Stimulated activated CD8-positive, alpha-beta memory T cell treated with anti-CD3 and anti-CD28 coated beads, Interleukin-15, amount 100 ng/mL, for 1 hour (primary cell): ENCODE results near the gene ACSF3.
"Not testable (repeated sequence)": the region's sequence is repeated elsewhere in the genome, so short reads cannot be mapped to it uniquely, and the experiment has no call there.

Experiments
- DNase-seq: peaks from one replicate; pipeline ENCODE4 v3.0.0-alpha.2; 2020; ENCODE audit warnings: low read depth

The ACSF3 gene

DNA sequence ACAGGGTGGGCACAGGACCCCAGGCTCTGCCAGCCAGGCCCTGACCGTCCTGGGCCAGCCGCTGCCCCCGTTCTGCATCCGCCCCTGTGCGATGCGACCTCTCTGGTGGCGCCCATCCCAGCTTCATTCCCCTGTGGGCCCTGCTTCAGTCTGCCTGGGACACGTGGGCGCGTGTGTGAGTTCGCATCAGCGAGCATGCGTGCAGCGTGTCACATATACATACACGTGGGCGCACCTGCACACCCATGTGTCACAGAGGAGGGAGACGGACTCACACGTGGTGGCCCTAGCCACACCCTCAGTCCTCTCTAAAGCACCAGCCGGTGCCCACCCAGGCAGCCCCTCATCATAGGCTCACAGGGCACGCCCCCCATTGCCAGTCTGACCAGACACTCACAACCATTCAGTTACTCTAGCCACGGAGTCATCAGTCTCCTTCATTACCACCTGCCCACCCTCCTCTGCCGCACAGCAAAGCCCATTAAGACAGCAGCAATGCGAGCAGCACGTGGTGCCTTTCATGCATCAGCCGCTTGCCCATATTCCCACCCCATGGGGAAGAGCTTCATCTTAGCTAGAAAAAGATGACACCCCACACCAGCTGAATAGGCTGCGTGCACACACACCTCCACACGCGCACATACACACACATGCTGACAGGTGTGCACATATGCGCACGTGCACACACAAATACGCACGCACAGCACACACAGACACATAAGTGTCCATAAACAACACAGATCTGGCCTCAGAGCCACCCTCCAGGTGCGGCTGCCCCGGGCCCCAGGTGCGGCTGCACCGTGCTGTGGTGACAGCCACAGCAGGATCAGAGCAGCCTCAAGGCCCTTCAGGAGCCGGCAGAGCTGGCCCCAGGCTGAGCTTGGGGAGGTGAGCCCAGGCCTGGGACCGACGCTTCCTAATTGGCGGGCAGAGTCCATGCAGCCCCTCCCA, 68.4 kb downstream of the ACSF3 start:
- no peak for DNase-seq

DNA sequence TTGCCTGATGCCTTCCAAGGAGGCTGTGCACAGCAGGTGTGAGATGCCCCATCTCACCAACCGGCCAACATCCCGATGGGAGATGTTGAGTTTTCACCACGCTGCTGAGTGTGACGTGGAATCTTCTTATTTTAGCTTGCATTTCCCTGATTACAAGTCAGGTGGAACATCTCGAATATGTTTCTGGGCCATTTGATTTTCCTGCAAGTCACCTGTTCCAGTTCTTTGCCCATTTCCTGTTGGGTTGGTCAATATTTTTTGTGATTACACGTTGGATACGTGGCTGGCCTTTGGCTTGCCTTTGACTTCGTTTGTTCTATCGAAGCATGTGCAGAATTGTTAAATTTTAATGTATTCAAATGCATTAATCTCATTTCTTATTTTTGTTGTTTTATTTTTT, 69.6 kb downstream of the ACSF3 start:
- DNase-seq, result no peak

DNA sequence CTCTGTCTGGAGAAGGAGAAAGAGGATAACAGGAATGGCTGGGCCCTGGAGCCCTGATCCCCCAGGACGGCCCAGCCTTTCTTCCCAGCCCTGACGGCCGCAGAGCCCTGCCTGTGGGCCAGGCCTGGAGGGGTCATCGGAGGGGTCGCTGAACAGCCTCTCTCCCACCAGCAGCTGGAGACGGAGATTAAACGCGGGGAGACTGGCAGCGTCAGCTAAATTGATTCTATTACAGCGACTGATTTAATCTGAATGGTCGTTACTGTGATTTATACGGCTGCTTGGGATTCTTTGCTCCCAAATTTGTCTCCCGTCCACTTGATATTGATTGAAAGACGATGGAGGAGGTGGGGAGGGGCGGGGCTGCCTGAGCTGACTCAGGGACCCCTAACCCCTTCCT, 70.8 kb downstream of the ACSF3 start:
- DNase-seq, result no peak

DNA sequence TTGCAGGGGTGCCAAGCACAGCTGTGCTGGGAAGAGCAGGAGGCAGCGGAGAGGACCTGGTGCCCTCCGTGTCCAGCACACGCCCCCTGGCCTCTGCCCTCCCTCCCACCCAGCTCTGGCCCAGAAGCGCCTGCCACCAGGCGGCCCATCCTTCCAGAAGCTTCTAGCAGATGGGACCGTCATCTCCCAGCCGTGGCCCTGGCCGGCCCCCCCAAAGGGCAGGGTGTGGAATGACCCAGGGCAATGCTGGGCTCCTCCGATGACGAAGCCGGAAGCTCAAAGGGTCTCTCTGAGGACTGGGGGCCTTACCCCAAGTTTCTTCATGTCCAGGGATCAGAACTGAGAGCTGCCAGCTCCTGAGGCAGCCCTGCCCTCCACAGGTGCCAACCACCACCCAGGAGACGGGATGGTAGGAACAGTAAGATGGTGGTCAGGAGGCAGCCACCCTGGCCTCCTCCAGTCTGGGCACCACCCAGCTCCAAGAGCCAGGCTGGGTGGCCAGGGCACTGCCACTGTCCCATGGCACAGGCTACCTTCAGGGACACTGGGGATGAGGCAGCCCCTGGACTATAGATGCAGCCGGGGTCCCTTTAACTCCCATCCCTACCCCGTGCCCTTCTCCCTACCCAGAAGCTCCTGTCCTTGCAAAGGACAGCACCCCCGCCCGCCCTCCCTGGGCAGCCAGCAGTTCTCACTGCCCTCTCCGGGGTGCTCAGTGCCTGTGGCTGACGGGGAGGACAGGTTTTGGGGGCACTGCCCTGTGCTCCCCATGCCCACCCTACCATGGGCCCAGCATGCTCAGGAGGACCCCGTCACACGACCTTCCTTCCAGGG, 71.4 kb downstream of the ACSF3 start:
- no peak for DNase-seq

DNA sequence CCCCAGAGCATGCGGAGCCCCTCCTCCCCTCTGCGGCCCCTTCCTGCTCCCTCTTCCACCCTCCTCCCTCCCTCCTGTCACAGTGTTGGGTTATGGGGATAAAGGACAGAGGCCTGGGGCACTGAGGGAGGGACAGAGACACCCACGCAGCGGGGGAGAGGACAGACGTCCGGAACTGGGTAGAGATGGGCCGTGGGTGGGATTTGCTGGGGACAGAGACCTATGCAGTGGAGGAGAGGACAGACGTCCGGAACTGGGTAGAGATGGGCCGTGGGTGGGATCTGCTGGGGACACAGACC, 72.0 kb downstream of the ACSF3 start:
- DNase-seq, result not testable (repeated sequence)

DNA sequence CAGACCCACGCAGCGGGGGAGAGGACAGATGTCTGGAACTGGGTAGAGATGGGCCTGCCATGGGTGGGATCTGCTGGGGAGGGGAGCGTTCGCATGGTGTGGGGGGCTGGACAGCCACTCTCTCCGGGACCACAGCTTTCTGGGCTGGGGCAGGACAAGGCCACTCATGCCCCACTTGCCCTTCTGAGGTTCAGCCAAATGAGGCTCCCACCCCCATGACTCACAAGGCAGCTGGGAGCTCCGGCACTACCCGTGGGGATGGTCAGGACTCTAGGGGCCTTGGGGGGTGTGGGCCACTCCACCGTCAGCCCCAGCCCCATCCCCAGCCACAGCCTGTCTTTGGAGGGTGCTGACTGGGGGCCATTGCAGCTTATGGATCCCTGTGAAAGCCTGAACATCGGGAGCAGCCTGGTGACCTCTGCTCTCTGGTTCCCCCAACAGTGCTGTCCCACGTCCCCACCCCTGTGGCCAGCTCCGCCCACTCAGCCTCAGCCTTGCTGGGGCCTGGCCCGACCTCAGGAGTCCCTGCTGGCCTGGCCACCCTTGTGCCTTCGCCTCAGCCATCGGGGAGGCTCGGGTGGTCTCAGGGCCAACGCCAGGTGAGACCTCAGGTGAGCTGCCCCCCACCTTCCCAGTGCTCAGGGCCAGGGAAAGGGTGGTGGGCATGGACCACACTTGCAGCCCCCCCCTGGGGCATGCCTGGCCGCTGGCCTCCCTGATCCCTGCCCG, 73.2 kb downstream of the ACSF3 start:
- DNase-seq, result no peak

DNA sequence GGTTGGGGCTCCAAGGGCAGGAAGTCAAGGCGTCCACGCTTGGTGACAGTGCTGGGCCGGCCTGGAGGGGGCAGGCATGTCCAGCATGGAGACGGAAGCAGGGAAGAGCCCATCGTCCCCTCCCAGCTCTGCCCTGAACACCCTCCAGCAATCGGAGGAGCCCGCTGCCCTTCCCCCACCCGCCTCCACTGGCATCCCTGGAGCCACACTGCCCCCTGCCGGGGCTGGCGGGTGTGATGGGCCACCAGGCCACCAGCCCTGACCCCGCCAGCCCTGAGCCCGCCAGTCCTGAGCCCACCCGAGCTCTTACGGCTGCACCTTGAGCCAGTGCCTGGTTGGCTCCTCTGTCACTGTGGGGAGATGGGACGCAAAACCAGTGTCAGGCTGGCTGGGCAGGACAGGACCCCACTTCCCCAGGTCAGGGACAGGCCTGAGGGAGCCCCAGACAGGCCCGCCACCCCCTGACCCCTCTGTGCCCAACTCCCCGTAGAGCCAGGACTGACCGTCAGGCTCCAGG, 73.8 kb downstream of the ACSF3 start:
- DNase-seq, result peak; percentile 67

DNA sequence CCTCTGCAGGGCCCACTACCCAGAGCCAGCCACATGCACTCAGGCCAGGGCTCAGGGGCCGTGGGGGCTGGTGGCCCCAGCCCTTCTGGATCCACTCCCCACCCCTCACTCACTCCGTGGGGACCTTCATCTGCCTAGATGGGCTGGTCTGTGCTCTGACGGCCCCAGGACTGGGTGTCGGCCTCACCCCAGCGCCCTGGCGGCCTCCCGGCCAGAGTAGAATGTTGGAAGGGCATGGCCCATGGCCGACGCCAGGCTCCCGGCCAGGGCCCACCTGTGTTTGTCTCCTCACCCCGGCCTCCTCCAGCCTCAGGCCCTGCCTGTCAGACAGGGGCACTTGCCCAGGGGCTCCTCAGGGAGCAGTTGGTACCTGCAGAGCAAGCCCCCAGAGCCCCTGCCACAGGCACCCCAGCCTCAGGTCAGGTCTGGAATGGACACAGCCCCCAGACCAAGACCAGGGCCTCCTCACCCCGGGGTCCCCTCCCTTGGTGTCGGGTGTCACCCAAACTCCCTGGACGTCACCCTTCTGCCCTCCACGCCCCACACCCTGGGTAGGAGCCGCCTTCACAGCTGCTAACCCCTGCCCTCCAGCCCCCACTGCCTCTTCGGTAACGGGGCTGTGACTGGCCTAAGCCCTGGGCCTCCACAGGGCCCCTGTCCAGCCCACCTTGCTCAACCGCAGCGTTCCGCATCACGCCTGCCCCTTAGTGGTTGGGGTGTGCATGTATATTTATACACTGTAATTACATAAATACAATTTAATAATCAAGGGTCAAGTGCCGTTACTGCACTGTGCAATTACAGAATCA, 74.9 kb downstream of the ACSF3 start:
- DNase-seq, result no peak

DNA sequence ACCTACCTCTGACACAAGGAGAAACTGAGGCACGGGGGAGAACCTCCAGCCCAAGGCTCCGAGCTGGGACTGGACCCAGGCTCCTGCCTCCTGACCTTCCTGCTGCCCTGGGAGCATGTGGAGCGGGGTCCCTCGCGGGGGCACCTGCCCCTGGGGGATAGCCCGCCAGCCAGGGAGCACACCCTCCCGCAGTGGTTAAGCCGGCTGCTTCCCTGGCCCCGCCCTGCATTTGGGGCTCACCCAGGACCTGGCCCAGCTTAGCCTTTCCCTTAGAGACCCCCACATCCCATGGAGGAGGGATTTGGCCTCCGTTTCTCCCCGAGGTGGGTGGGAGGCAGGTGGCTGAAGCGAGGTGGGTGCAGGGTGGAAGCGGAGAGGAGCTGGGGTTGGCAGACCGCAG, 76.1 kb downstream of the ACSF3 start:
- no peak for DNase-seq

DNA sequence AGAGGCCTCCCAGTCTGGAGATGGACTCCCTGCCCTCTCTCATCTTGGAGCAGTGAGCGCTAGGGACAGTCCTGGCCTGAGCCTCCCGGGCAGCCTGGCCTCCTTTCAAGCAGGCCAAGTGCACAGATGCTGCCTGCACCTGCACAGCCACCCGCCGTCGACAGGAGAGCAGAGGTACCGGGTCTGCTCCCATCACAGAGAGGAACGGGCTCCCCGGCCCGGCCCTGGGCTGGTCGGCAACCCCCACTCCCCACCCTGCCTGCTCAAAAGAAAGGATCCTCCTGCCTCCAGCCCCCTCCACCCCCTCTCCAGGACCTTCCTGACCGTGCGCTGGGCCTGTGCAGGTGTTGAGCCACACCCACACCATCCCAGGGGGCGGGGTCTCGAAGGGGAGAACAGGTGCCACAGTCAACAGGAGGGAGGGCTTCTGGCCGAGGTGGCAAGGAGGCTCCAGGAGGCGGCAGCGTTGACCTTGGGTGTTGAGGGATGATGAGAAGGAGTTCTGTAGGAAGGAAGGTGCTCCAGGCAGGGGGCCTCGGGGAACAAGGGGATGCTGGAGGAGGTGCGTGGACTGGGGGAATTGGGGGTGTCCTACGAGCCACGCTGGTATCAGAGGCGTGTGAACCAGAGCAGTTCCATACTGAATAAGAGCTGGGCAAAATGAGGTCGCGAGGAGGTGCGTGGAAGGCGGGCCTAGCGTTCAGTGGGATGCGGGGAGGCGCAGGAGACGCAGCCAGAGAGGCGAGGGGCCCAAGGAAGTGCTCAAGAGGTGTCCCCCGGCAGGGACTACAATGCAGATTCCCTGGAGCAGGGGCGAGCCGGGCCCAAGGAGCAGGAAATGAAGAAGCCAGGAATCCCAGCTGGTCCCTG, 76.9 kb downstream of the ACSF3 start:
- no peak for DNase-seq

DNA sequence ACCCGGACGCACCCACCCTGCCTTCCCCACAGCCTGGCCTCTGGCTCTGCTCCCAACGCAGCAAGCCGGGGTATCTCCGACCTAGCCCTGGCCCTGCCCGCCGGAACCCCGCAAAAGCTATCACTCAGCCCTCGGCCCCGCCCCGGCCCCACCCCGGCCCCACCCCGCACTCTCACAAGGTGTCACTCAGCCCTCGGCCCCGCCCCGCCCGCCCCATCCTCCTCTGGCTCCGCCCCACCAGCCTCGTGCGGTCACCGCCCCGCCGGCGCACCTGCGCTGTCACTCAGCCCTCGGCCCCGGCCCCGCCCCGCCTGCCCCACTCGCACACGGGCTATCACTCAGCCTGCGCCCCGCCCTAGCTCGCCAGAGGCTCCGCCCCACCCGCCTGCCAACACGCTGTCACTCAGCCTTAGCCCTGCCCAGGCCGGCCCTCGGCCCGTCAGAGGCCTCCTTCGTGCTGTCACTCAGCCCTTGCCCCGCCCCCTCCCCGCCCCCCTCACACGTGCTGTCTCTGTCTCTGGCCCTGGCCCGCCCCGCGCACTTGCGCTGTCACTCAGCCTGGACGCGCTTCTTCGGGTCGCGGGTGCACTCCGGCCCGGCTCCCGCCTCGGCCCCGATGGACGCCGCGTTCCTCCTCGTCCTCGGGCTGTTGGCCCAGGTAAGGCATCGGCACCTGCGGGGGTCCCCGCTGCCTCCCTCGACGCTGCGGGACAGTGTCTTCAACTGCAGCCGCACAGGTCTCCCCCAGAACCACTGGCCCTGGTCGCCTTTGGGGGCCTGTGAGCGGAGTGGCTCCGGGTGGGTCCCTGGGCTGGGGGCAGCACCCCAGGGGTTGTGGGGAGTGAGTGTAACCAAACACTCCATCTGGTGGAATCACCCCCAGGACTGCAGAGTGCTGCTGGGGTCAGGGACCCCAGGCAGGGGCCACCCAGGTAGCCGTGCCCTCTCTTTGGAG, 77.8 kb downstream of the ACSF3 start, which contains the start of gene CDH15:
Gene CDH15 (plus strand): TSS at position 533 of the 955 bp plus-strand sequence. CDS start 84 bp downstream, at position 617.
- peak; percentile 80 for DNase-seq

DNA sequence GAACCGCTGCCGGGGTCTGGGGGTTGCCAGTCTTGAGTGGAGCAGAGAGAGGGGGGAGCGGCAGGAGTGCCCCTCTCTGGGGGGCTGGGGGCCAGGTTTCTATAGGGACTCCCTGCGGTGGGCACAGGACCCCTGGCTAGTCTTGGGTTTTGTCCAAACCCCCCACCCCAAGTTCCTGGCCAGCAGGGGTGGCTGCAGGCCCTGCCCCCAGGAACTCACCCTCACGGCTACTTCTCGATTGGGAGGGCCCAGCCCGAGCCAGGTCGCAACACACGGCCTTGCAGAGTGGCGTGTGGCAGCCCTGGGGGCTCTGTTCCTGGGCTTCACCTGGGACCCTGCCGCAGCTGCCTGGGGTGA, 78.5 kb downstream of the ACSF3 start:
- no peak for DNase-seq

DNA sequence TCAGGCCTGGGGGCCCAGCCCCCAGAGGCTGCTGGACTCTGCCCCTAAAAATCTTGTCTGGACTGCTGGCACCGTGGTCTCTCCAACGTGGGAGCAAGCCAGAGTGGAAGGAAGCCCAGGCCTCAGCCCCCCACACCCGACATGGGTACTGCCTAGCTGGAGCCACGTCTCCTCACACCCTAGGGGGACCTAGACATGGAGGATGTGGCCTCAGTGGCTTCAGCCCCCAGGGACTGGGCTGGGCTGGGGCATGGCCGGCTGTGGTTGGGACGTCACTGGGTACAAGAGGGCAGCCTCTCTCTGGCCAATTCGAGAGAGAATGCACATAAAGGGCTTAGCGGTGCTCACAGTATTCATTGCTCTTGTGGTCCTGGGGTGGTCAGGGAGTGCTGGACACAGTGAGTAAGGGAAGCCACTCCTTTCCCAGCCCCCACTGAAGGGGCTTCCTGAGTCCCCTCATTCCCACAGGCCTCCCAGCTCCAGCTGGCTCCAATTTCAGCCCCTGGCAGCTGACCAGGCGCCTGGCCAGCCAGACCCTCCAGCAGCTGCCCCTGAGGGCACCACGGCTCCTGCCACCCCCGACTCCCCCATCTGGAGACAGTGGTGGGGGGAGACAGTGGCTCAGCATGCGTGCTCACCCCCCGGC, 79.0 kb downstream of the ACSF3 start:
- DNase-seq, result no peak

DNA sequence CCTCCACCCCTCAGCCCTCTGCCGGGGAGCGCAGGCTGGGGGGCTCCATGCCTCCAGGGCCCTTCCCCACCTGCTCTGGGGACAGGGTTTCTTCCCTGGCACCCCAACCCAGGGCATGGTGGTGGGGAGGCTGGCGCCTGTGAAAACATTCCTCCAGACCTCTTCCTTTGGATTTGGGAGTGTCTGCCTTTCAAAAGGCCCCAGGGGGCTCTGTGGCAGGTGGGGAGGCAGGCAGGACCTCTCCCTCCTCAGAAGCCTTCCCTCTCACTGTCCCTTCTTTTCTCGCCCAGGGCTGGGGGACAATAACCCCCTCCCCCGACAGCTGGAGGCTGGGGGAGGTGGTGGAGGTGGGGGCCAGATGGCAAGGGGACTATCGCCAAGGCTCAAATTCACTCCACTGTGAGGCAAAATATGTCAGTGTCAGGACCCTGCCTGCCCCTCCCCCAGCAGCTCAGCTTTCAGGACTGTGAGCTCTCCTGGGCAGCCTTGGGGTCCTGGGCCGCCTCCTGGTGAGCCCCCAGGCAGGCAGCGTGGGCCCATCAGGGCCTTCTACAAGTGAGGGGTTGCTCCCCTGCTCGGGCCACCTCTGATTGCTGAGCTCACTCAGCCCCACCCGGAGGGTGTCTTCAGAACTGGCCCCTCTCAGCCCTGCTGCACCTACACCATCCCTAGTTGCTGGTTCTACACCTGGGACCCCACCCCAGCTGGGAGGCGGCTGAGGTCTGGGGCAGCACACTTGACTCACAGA, 79.7 kb downstream of the ACSF3 start:
- DNase-seq, result no peak

DNA sequence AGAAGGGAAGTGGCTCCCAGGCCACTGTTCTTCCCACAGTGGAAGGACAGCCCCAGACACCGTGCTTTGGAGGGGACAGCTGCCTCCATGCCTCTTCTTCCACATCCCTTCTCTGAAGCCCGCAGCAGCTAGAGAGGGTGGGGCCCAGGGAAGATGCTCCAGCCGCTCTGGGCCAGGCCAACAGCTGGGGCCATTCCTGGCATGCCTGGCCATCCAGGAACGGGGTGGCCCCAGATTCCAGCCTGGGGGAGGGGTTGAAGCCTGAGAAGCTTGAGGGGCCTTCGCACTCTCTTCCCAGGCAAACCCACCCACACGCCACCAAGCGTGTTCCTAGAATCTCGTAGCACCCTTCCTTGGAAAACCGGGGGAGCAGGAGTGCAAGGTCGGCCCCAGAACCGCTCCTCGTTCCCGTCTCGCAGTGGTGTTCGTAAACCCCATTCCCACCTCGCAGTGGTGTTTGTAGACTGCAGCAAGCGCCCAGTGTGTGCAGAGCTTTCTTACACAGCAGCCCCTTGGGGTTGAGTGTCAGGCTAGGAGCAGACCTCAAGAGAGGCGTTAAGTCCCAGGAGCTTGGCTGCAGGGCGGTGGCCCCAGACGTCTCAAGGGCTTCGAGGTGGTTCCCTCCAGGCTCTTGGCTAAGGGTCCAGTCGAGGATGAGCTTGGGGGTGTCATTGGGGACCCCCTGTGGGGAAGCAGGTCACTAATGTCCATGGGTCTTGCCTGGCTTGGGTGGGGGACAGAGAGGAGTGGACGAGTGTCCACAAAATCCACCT, 80.6 kb downstream of the ACSF3 start:
- DNase-seq, result no peak

DNA sequence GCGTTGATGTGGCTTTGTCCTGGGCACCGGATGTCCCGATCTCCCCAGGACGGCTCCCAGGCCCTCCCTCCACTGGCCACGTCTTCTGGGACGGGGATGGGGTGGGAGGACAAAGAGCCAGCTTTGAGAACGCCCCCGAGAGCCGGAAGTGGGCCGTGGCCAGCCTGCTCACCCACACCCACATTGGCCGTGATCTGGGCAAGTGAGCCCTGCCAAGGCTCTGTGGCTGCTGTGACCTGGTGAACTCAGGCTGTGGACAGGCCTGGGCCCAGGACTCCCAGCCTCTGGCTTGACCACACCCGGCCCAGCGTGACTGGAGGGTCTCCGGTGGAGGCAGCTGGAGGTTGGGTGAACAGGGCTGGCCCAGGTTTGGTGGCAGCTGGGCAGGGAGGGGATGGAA, 81.2 kb downstream of the ACSF3 start:
- DNase-seq, result no peak
